Loucy (cell line): ENCODE data around the gene C22orf39.

ENCODE experiments used
- H2AFZ ChIP-seq: fragments of 200-600 bp; sonication (generic); 2 replicates; pipeline ENCODE4 v1.6.0; 2016; ENCODE audit warnings: antibody characterized with exemption, mild to moderate bottlenecking, low read length, moderate library complexity
- H3F3A ChIP-seq: fragments of 200-600 bp; 2 replicates; pipeline ENCODE4 v1.6.0; 2016; ENCODE audit warnings: antibody characterized with exemption, low read depth, mild to moderate bottlenecking
- H3K27me3 ChIP-seq: fragments of 200-600 bp; sonication (generic); 2 replicates; pipeline ENCODE4 v1.6.1; 2014; ENCODE audit warnings: low read length, mild to moderate bottlenecking; ENCODE audit not compliant: insufficient read depth, poor library complexity, severe bottlenecking
- H3K36me3 ChIP-seq: fragments of 200-600 bp; sonication (generic); 2 replicates; pipeline ENCODE4 v1.6.1; 2016; ENCODE audit warnings: low read length; ENCODE audit not compliant: insufficient read depth
- H3K4me1 ChIP-seq: fragments of 200-600 bp; sonication (generic); 2 replicates; pipeline ENCODE4 v1.5.1; 2014; ENCODE audit warnings: low read length, mild to moderate bottlenecking; ENCODE audit not compliant: insufficient read depth, poor library complexity, severe bottlenecking
- H3K4me2 ChIP-seq: fragments of 200-600 bp; sonication (generic); 2 replicates; pipeline ENCODE4 v1.6.0; 2014; ENCODE audit warnings: antibody characterized with exemption, low read length, low read depth, mild to moderate bottlenecking; ENCODE audit not compliant: poor library complexity, severe bottlenecking
- H3K4me3 ChIP-seq: fragments of 200-600 bp; sonication (generic); 2 replicates; pipeline ENCODE4 v1.5.1; 2014; ENCODE audit warnings: low read length, mild to moderate bottlenecking, mixed read lengths; ENCODE audit not compliant: poor library complexity, severe bottlenecking
- H3K79me2 ChIP-seq: fragments of 200-600 bp; sonication (generic); 2 replicates; pipeline ENCODE4 v1.6.1; 2014; ENCODE audit warnings: low read length; ENCODE audit not compliant: insufficient read depth
- H3K9ac ChIP-seq: fragments of 200-600 bp; sonication (generic); 2 replicates; pipeline ENCODE4 v1.6.0; 2014; ENCODE audit warnings: mild to moderate bottlenecking, low read depth, low read length, moderate library complexity; ENCODE audit not compliant: poor library complexity, severe bottlenecking
- H3K9me2 ChIP-seq: fragments of 200-600 bp; sonication (generic); replicated peaks from 2 replicates; pipeline ENCODE4 v1.6.1; 2016; ENCODE audit warnings: low read depth, low read length, mixed read lengths
- H3K9me3 ChIP-seq: fragments of 200-600 bp; sonication (generic); 2 replicates; pipeline ENCODE4 v1.6.1; 2014; ENCODE audit warnings: mild to moderate bottlenecking, antibody characterized with exemption, low read length, low read depth; ENCODE audit not compliant: insufficient read depth
- H4K20me1 ChIP-seq: fragments of 200-600 bp; sonication (generic); 2 replicates; pipeline ENCODE4 v1.6.0; 2014; ENCODE audit warnings: antibody characterized with exemption, low read length, mild to moderate bottlenecking; ENCODE audit not compliant: insufficient read depth, poor library complexity, severe bottlenecking
- EZH2phosphoT487 ChIP-seq: fragments of 200-600 bp; IDR thresholded peaks from 2 replicates; pipeline ENCODE4 v1.6.1; 2018; ENCODE audit warnings: antibody characterized with exemption, mild to moderate bottlenecking, moderate library complexity, borderline replicate concordance
- TF ChIP-seq, protein P1 (sequence below): fragments of 200-600 bp; sonication (generic); conservative IDR thresholded peaks from 2 replicates; pipeline ENCODE4 v1.5.1; 2014; ENCODE audit warnings: mild to moderate bottlenecking, antibody characterized with exemption, low read length

The C22orf39 gene

DNA sequence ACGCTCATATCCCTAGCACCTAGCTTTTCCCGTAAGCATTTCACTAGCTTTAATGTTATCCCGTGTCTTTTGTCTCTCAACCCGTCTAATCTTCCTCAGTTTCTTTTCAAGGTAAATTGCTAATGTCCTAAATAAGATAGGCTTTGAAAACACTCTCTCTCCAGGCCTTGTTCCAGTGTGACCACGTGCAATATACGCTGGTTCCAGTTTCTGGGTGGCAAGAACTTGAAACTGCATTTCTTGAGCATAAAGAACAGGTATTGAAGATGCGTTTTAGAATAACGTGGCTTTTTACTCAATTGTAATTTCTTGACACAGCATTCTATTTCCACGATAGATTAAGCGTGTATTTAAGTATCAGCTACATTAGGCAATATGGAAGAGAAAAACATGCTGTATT, 33.3 kb upstream of the C22orf39 start:
- peaks cover 31% of the 10 kb centered on the region for H3K4me1 ChIP-seq
- H3K9ac ChIP-seq, result peak overlapping the region; percentile 74
- H3K79me2 ChIP-seq, result peaks cover 87% of the 10 kb centered on the region
- H3K4me2 ChIP-seq, result peak overlapping the region; percentile 76
- TF ChIP-seq, protein P1, sequence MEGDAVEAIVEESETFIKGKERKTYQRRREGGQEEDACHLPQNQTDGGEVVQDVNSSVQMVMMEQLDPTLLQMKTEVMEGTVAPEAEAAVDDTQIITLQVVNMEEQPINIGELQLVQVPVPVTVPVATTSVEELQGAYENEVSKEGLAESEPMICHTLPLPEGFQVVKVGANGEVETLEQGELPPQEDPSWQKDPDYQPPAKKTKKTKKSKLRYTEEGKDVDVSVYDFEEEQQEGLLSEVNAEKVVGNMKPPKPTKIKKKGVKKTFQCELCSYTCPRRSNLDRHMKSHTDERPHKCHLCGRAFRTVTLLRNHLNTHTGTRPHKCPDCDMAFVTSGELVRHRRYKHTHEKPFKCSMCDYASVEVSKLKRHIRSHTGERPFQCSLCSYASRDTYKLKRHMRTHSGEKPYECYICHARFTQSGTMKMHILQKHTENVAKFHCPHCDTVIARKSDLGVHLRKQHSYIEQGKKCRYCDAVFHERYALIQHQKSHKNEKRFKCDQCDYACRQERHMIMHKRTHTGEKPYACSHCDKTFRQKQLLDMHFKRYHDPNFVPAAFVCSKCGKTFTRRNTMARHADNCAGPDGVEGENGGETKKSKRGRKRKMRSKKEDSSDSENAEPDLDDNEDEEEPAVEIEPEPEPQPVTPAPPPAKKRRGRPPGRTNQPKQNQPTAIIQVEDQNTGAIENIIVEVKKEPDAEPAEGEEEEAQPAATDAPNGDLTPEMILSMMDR, result no peak
- TF ChIP-seq EZH2phosphoT487, result no peak
- peaks cover 28% of the 10 kb centered on the region for H4K20me1 ChIP-seq
- H3K36me3 ChIP-seq, result peaks cover 31% of the 10 kb centered on the region
- no peaks in the 10 kb centered on the region for H3K9me3 ChIP-seq
- H3F3A ChIP-seq, result no peaks in the 10 kb centered on the region
- H3K9me2 ChIP-seq, result no peaks in the 10 kb centered on the region
- no peaks in the 10 kb centered on the region for H3K27me3 ChIP-seq
- H3K4me3 ChIP-seq, result peak overlapping the region; percentile 82
- H2AFZ ChIP-seq, result no peak overlapping the region

DNA sequence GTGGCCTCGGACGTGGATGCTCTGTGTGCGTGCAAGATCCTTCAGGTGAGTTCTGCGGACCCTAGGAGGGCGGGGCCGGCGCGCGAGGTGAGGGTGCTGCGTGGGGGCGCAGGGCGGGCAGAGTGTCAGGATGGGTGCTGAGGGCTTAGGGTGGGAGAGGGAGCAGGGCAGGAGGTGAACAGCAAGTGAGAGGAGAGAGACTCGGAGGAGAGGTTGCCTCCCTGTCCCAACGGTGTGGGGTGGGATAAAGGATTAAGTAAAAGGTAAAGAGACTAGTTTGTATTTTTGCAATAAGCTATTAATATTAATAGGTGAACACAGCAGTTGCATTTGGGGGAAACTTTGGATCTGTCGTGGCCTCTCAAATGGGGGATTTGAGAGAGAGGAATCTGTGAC, 32.7 kb upstream of the C22orf39 start:
- Histone ChIP-seq H3K4me1 (peaks cover 33% of the 10 kb centered on the region), H3K36me3 (peaks cover 25% of the 10 kb centered on the region; the same call in 1 of the 2 replicates), H3K4me2 (peak overlapping the region; percentile 76), H3F3A (no peaks in the 10 kb centered on the region), H3K4me3 (peak overlapping the region; percentile 82), H3K27me3 (no peaks in the 10 kb centered on the region), H3K9me2 (no peaks in the 10 kb centered on the region), H2AFZ (peak overlapping the region; percentile 74), H3K9me3 (no peaks in the 10 kb centered on the region), H3K9ac (peak overlapping the region; percentile 74), H4K20me1 (peaks cover 28% of the 10 kb centered on the region), H3K79me2 (peaks cover 87% of the 10 kb centered on the region)
- TF ChIP-seq, protein P1, result no peak
- no peak for TF ChIP-seq EZH2phosphoT487

DNA sequence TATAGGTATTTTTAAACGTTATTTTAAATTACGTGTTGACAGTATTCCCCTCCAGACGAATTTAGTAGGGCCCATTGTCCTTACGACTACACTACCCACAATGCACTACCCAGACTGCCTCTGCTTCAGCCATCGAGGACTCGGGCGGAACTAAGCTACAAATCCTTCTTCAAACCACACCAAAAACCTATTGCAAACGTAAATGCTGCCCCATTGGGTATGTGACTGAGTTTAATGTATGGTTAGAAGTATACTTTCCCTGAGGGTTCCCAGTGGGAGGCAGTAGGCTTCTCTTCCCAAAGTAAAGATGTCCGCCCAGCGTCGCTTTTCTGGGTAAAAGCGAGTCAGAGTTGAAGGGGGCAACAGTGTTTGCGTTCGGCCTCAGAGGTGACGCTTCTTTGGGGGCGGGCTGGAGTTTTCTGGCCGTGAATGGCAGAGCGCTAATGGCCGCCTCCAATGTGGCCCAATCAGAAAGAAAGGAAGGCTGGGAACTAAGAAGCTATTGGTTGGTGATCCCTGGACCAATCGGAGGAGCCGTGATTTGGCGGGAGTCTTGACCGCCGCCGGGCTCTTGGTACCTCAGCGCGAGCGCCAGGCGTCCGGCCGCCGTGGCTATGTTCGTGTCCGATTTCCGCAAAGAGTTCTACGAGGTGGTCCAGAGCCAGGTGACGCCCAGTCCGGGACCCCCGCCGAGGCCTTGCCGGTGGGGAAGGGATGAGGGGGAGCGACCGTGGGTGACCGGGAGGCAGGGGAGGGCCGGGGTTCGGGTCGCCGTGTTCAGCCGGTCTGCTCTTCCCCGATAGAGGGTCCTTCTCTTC, 32.1 kb upstream of the C22orf39 start, which contains the start of gene CDC45:
Gene CDC45, plus strand, starts transcription at position 566 of the 818 bp plus-strand sequence. Its CDS starts 49 bp downstream, at position 615.
- Histone ChIP-seq H3K79me2 (peaks cover 87% of the 10 kb centered on the region), H2AFZ (peak within 1 kb of the TSS; percentile 99), H3K9me3 (no peaks in the 10 kb centered on the region), H3K27me3 (no peaks in the 10 kb centered on the region), H3K36me3 (peaks cover 19% of the 10 kb centered on the region; the same call in 1 of the 2 replicates), H3K4me1 (peaks cover 33% of the 10 kb centered on the region), H4K20me1 (peaks cover 25% of the 10 kb centered on the region), H3K9ac (peak within 1 kb of the TSS; percentile 74), H3F3A (no peaks in the 10 kb centered on the region), H3K4me3 (peak within 1 kb of the TSS; percentile 82), H3K4me2 (peak within 1 kb of the TSS; percentile 89), H3K9me2 (no peaks in the 10 kb centered on the region)
- TF ChIP-seq EZH2phosphoT487, result no peak
- TF ChIP-seq, protein P1, result no peak
